Activated CD4-positive, alpha-beta T cell treated with anti-CD3 and anti-CD28 coated beads for 1 hour (primary cell): Measurements from ENCODE around the gene ETNK2.

ENCODE experiments used
- DNase-seq: peaks from one replicate; pipeline ENCODE4 v3.0.0-alpha.2; 2020

The ETNK2 gene

GRCh38 chr1:204176049-204176448, 24.2 kb upstream of the ETNK2 start:
- no peak for DNase-seq

GRCh38 chr1:204174958-204175357, 23.1 kb upstream of the ETNK2 start:
- DNase-seq = no peak

GRCh38 chr1:204172404-204173029, 20.7 kb upstream of the ETNK2 start:
- DNase-seq = no peak

- no peak for DNase-seq
Measured at GRCh38 chr1:204171751-204172178, 19.9 kb upstream of the ETNK2 start.

- DNase-seq = no peak
Measured at GRCh38 chr1:204170494-204171155, 18.8 kb upstream of the ETNK2 start.

GRCh38 chr1:204169858-204170257, 18.0 kb upstream of the ETNK2 start:
- DNase-seq = no peak

GRCh38 chr1:204167730-204168129, 15.9 kb upstream of the ETNK2 start:
- DNase-seq = no peak

GRCh38 chr1:204166219-204166618, 14.4 kb upstream of the ETNK2 start, which contains the start of gene REN:
Gene REN, minus strand, starts transcription at chr1:204166337. Its CDS starts 44 bp downstream, at chr1:204166293.
- DNase-seq = no peak

GRCh38 chr1:204162494-204163074, 10.7 kb upstream of the ETNK2 start:
- DNase-seq = peak; percentile 65

GRCh38 chr1:204161609-204162493, 10.0 kb upstream of the ETNK2 start:
- no peak for DNase-seq

GRCh38 chr1:204157962-204158361, 6.1 kb upstream of the ETNK2 start:
- no peak for DNase-seq

GRCh38 chr1:204155881-204156280, 4.0 kb upstream of the ETNK2 start:
- no peak for DNase-seq

- no peak for DNase-seq
Measured at GRCh38 chr1:204154568-204155255, 2.9 kb upstream of the ETNK2 start.

GRCh38 chr1:204153667-204154066, 1.8 kb upstream of the ETNK2 start:
- no peak for DNase-seq

- DNase-seq = no peak
Measured at GRCh38 chr1:204152310-204153044, 633 bp upstream of the ETNK2 start.

- no peak for DNase-seq
Measured at GRCh38 chr1:204150702-204151551, 917 bp downstream of the ETNK2 start.

GRCh38 chr1:204149635-204150565, 1.9 kb downstream of the ETNK2 start:
- DNase-seq = no peak

- DNase-seq = no peak
Measured at GRCh38 chr1:204149107-204149506, 2.7 kb downstream of the ETNK2 start.
